ENCODE results near the gene EPHB1.
"Not testable (repeated sequence)": the region's sequence is repeated elsewhere in the genome, so short reads cannot be mapped to it uniquely, and the experiment has no call there.

EPHB1 gene

GRCh38 chr3:135000465-135000864 is 205.4 kb downstream of the EPHB1 start:
- Mint-ChIP-seq H3K4me1 (no peaks in the 10 kb centered on the region), H3K9me3 (no peaks in the 10 kb centered on the region), H3K27me3 (peaks cover 22% of the 10 kb centered on the region), H3K4me3 (no peak overlapping the region), H3K27ac (no peak overlapping the region), H3K36me3 (no peaks in the 10 kb centered on the region)
- no peak for ATAC-seq

- ATAC-seq, H3K9me3 Mint-ChIP-seq, H3K4me3 Mint-ChIP-seq, H3K4me1 Mint-ChIP-seq, H3K27ac Mint-ChIP-seq, H3K36me3 Mint-ChIP-seq, H3K27me3 Mint-ChIP-seq: not testable (repeated sequence)
Observed at GRCh38 chr3:135005616-135006015, 210.6 kb downstream of the EPHB1 start.

- H3K27ac Mint-ChIP-seq = no peak overlapping the region
- H3K36me3 Mint-ChIP-seq = no peaks in the 10 kb centered on the region
- ATAC-seq = no peak
- H3K4me1 Mint-ChIP-seq = no peaks in the 10 kb centered on the region
- peaks cover 4% of the 10 kb centered on the region for H3K9me3 Mint-ChIP-seq
- no peaks in the 10 kb centered on the region for H3K27me3 Mint-ChIP-seq
- no peak overlapping the region for H3K4me3 Mint-ChIP-seq
Observed at GRCh38 chr3:135007607-135008006, 212.5 kb downstream of the EPHB1 start.

- no peak for ATAC-seq
- no peak overlapping the region for H3K27ac Mint-ChIP-seq
- H3K9me3 Mint-ChIP-seq = peaks cover 4% of the 10 kb centered on the region
- H3K36me3 Mint-ChIP-seq = no peaks in the 10 kb centered on the region
- H3K4me1 Mint-ChIP-seq = no peaks in the 10 kb centered on the region
- no peak overlapping the region for H3K4me3 Mint-ChIP-seq
- no peaks in the 10 kb centered on the region for H3K27me3 Mint-ChIP-seq
Observed at GRCh38 chr3:135008326-135008725, 213.3 kb downstream of the EPHB1 start.

- ATAC-seq = no peak
- Mint-ChIP-seq H3K4me1 (no peaks in the 10 kb centered on the region), H3K36me3 (no peaks in the 10 kb centered on the region), H3K27ac (no peak overlapping the region), H3K9me3 (peaks cover 4% of the 10 kb centered on the region), H3K27me3 (no peaks in the 10 kb centered on the region), H3K4me3 (no peak overlapping the region)
Observed at GRCh38 chr3:135009014-135009413, 214.0 kb downstream of the EPHB1 start.

- no peaks in the 10 kb centered on the region for H3K27me3 Mint-ChIP-seq
- no peak overlapping the region for H3K27ac Mint-ChIP-seq
- ATAC-seq = no peak
- H3K9me3 Mint-ChIP-seq = no peaks in the 10 kb centered on the region
- no peak overlapping the region for H3K4me3 Mint-ChIP-seq
- H3K36me3 Mint-ChIP-seq = no peaks in the 10 kb centered on the region
- H3K4me1 Mint-ChIP-seq = no peaks in the 10 kb centered on the region
Observed at GRCh38 chr3:135012101-135012500, 217.0 kb downstream of the EPHB1 start.

GRCh38 chr3:135013206-135013605 is 218.1 kb downstream of the EPHB1 start:
- no peaks in the 10 kb centered on the region for H3K36me3 Mint-ChIP-seq

GRCh38 chr3:135014566-135014965 is 219.5 kb downstream of the EPHB1 start:
- Mint-ChIP-seq H3K27ac (no peak overlapping the region), H3K4me3 (no peak overlapping the region), H3K36me3 (no peaks in the 10 kb centered on the region), H3K27me3 (no peaks in the 10 kb centered on the region), H3K9me3 (no peaks in the 10 kb centered on the region), H3K4me1 (peaks cover 7% of the 10 kb centered on the region)
- no peak for ATAC-seq

More at GRCh38 chr3:135013206-135013605, 218.1 kb downstream of the EPHB1 start:
- ATAC-seq = no peak
- Mint-ChIP-seq H3K9me3 (no peaks in the 10 kb centered on the region), H3K27ac (no peak overlapping the region), H3K4me1 (peaks cover 2% of the 10 kb centered on the region), H3K4me3 (no peak overlapping the region), H3K27me3 (no peaks in the 10 kb centered on the region)

- H3K36me3 Mint-ChIP-seq = no peaks in the 10 kb centered on the region
- no peaks in the 10 kb centered on the region for H3K9me3 Mint-ChIP-seq
- H3K27ac Mint-ChIP-seq = no peak overlapping the region
- ATAC-seq = peak; percentile 22
- no peak overlapping the region for H3K4me3 Mint-ChIP-seq
- no peaks in the 10 kb centered on the region for H3K27me3 Mint-ChIP-seq
- H3K4me1 Mint-ChIP-seq = peaks cover 7% of the 10 kb centered on the region
Observed at GRCh38 chr3:135017003-135017893, 222.2 kb downstream of the EPHB1 start.

GRCh38 chr3:135018149-135018923 is 223.3 kb downstream of the EPHB1 start:
- H3K36me3 Mint-ChIP-seq = no peaks in the 10 kb centered on the region
- H3K9me3 Mint-ChIP-seq = no peaks in the 10 kb centered on the region
- no peaks in the 10 kb centered on the region for H3K27me3 Mint-ChIP-seq
- H3K4me1 Mint-ChIP-seq = peaks cover 7% of the 10 kb centered on the region
- ATAC-seq = peak; percentile 49
- H3K27ac Mint-ChIP-seq = no peak overlapping the region
- no peak overlapping the region for H3K4me3 Mint-ChIP-seq

GRCh38 chr3:135020181-135020580 is 225.1 kb downstream of the EPHB1 start:
- no peak overlapping the region for H3K27ac Mint-ChIP-seq
- no peaks in the 10 kb centered on the region for H3K36me3 Mint-ChIP-seq
- H3K27me3 Mint-ChIP-seq = no peaks in the 10 kb centered on the region
- no peaks in the 10 kb centered on the region for H3K9me3 Mint-ChIP-seq
- H3K4me3 Mint-ChIP-seq = no peak overlapping the region
- peaks cover 7% of the 10 kb centered on the region for H3K4me1 Mint-ChIP-seq
- ATAC-seq = no peak

GRCh38 chr3:135023996-135024658 is 229.1 kb downstream of the EPHB1 start:
- ATAC-seq = no peak
- Mint-ChIP-seq H3K27ac (no peak overlapping the region), H3K4me1 (no peaks in the 10 kb centered on the region), H3K27me3 (no peaks in the 10 kb centered on the region), H3K36me3 (no peaks in the 10 kb centered on the region), H3K4me3 (no peak overlapping the region), H3K9me3 (no peaks in the 10 kb centered on the region)

- not testable (repeated sequence) for H3K27ac Mint-ChIP-seq, ATAC-seq, H3K9me3 Mint-ChIP-seq, H3K4me3 Mint-ChIP-seq, H3K36me3 Mint-ChIP-seq, H3K4me1 Mint-ChIP-seq
- H3K27me3 Mint-ChIP-seq = peaks cover 31% of the 10 kb centered on the region
Observed at GRCh38 chr3:135030768-135031615, 235.9 kb downstream of the EPHB1 start.

- H3K27ac Mint-ChIP-seq = no peak overlapping the region
- no peaks in the 10 kb centered on the region for H3K9me3 Mint-ChIP-seq
- H3K4me3 Mint-ChIP-seq = no peak overlapping the region
- no peaks in the 10 kb centered on the region for H3K36me3 Mint-ChIP-seq
- no peak for ATAC-seq
- peaks cover 36% of the 10 kb centered on the region for H3K27me3 Mint-ChIP-seq
- H3K4me1 Mint-ChIP-seq = no peaks in the 10 kb centered on the region
Observed at GRCh38 chr3:135033737-135034136, 238.7 kb downstream of the EPHB1 start.

All from stimulated activated memory B cell treated with anti-CD40 and anti-IgM and Interleukin-4, amounts not matched to agents 10 μg/mL and 1 μg/mL and 100 μg/mL, for 72 hours (primary cell).